Measurements from ENCODE around the gene CCBE1. TPM values are rescaled to one million over a fixed set of nuclear protein-coding genes. Genes with fewer than 3 reads are reported as not detected.

CCBE1 gene
- total and polyA plus RNA-seq, 2 of the 4 experiments (the other 2 are of a cell fraction): 64.8 to 148 TPM

DNA sequence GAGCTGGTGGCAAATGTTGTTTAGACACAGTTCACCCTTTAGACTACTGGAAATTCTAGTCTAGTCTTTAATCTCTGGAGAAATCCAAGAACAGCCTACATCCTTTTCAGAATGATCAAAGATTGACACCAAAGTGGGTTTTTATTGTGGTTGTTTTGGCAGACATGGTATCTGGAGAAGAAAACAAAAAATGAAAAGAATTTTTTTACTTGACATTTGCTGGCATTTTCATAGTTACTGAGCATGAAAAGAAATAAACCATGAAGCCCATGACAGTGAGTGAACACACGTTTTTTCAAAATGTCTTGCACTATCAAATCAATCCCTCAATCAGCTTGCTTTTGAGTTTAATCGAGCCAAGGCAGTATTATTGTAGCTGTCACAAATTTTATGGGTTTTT lies 125.3 kb downstream of the CCBE1 start:
- Histone ChIP-seq H3K4me3 (ENCODE audit: insufficient read depth, low read depth, low read length) (no peak overlapping the region), H3K14ac (replicated peaks; ENCODE audit: low read depth, low read length) (no peak overlapping the region), H3K79me1 (ENCODE audit: low read depth in 1 of 2, low read length in 2 of 2) (peaks cover 31 to 65% of the 10 kb centered on the region in 2 experiments; a peak in 3 of 4 replicates), H2AFZ (replicated peaks; ENCODE audit: low read length, poor library complexity) (no peak overlapping the region), H2BK120ac (ENCODE audit: low read depth, low read length) (no peak overlapping the region), H4K5ac (ENCODE audit: low read depth, low read length) (no peak overlapping the region), H3K9me1 (ENCODE audit: insufficient read depth, low read length) (peaks cover 9% of the 10 kb centered on the region; the same call in 1 of the 2 replicates), H3K4me2 (ENCODE audit: low read depth, low read length) (no peak overlapping the region), H2AK9ac (replicated peaks; ENCODE audit: low read depth, low read length, poor library complexity) (no peak overlapping the region), H3K4me1 (ENCODE audit: control insufficient read depth, insufficient read depth, low read length) (peaks cover 9% of the 10 kb centered on the region; the same call in 1 of the 2 replicates), H3K23ac (ENCODE audit: low read depth, low read length) (no peak overlapping the region), H2BK15ac (ENCODE audit: low read depth, low read length) (no peak overlapping the region), H4K20me1 (ENCODE audit: insufficient read depth, low read length) (peaks cover 18% of the 10 kb centered on the region), H3K36me3 (ENCODE audit: control insufficient read depth, insufficient read depth, low read length) (no peaks in the 10 kb centered on the region), H3K56ac (ENCODE audit: extremely low read depth, insufficient read depth, low read length) (no peak overlapping the region), H3K18ac (ENCODE audit: low read depth, low read length) (no peak overlapping the region), H3K9me3 (ENCODE audit: control insufficient read depth, insufficient read depth, low read length) (no peaks in the 10 kb centered on the region), H3K4ac (ENCODE audit: low read depth, low read length) (no peak overlapping the region), H2BK5ac (ENCODE audit: low read depth, low read length, poor library complexity, severe bottlenecking) (no peak overlapping the region), H3K27me3 (ENCODE audit: control insufficient read depth, insufficient read depth, low read length) (no peaks in the 10 kb centered on the region), H3K9ac (ENCODE audit: low read depth, low read length) (no peak overlapping the region), H4K91ac (ENCODE audit: insufficient read depth, low read depth, low read length) (no peak overlapping the region), H2AK5ac (ENCODE audit: low read depth, low read length) (no peak overlapping the region), H3K27ac (ENCODE audit: insufficient read depth, low read length) (no peak overlapping the region), H2BK20ac (ENCODE audit: low read depth, low read length) (no peak overlapping the region), H4K8ac (ENCODE audit: low read depth in 2 of 2, low read length in 2 of 2) (no peak overlapping the region)
- WGBS, 2 experiments (ENCODE audit: extremely low coverage in 2 of 2, insufficient read length in 1 of 2): no CpG with 5 or more reads among the region's 2 CpGs
- intact Hi-C loops (cut with micrococcal nuclease) (no loop called here), in situ Hi-C loops (cut with MboI; ENCODE audit: low sequenced_read_pairs) (no loop called here), dilution Hi-C loops (cut with HindIII; ENCODE audit: low sequenced_read_pairs, unreplicated experiment) (no loop called here)
- ATAC-seq (ENCODE audit: low read depth): no peak
- ChIA-PET CTCF (no interaction called here), POLR2A (ENCODE audit: unreplicated experiment) (no interaction called here)
- TF ChIP-seq BHLHE40 (IDR thresholded peaks at IDR 0.05; ENCODE audit: low read depth, low read length) (no peak), CHD1 (IDR thresholded peaks at IDR 0.05; ENCODE audit: low read depth, low read length) (no peak), NFE2L2 (IDR thresholded peaks at IDR 0.05; ENCODE audit: low read depth, low read length) (no peak), POLR2A (IDR thresholded peaks at IDR 0.05; ENCODE audit: low read depth, low read length) (no peak), CEBPB (IDR thresholded peaks at IDR 0.05; ENCODE audit: low read depth, low read length) (no peak), FOS (IDR thresholded peaks at IDR 0.05; ENCODE audit: low read depth, low read length) (no peak), MAFK (IDR thresholded peaks at IDR 0.05; ENCODE audit: low read depth, low read length) (no peak), SMC3 (IDR thresholded peaks at IDR 0.05; ENCODE audit: low read depth, low read length) (no peak), RCOR1 (IDR thresholded peaks at IDR 0.05; ENCODE audit: insufficient replicate concordance, low read length) (no peak), MAZ (IDR thresholded peaks at IDR 0.05; ENCODE audit: borderline replicate concordance, low read depth, low read length) (no peak), RAD21 (IDR thresholded peaks at IDR 0.05; ENCODE audit: low read length) (no peak)
- TF ChIP-seq, protein P1, sequence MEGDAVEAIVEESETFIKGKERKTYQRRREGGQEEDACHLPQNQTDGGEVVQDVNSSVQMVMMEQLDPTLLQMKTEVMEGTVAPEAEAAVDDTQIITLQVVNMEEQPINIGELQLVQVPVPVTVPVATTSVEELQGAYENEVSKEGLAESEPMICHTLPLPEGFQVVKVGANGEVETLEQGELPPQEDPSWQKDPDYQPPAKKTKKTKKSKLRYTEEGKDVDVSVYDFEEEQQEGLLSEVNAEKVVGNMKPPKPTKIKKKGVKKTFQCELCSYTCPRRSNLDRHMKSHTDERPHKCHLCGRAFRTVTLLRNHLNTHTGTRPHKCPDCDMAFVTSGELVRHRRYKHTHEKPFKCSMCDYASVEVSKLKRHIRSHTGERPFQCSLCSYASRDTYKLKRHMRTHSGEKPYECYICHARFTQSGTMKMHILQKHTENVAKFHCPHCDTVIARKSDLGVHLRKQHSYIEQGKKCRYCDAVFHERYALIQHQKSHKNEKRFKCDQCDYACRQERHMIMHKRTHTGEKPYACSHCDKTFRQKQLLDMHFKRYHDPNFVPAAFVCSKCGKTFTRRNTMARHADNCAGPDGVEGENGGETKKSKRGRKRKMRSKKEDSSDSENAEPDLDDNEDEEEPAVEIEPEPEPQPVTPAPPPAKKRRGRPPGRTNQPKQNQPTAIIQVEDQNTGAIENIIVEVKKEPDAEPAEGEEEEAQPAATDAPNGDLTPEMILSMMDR (conservative IDR thresholded peaks at IDR 0.05; ENCODE audit: low read depth, low read length): no peak
- TF ChIP-seq, protein P2, sequence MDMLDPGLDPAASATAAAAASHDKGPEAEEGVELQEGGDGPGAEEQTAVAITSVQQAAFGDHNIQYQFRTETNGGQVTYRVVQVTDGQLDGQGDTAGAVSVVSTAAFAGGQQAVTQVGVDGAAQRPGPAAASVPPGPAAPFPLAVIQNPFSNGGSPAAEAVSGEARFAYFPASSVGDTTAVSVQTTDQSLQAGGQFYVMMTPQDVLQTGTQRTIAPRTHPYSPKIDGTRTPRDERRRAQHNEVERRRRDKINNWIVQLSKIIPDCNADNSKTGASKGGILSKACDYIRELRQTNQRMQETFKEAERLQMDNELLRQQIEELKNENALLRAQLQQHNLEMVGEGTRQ (IDR thresholded peaks at IDR 0.05; ENCODE audit: low read depth, low read length): no peak
- DNase-seq: no peak
- BruUV-seq (replicated peaks): no TSS peak

Data from IMR-90 (cell line).